HG03469 (cell line): ENCODE data around the gene QPCTL.
"Not testable (repeated sequence)": the region's sequence is repeated elsewhere in the genome, so short reads cannot be mapped to it uniquely, and the experiment has no call there.

Source experiments
- ATAC-seq: cut with Tn5 transposase; IDR thresholded peaks from one replicate; pipeline ENCODE4 v1.9.1; 2021; ENCODE audit warnings: mild to moderate bottlenecking, moderate library complexity, moderate number of reproducible peaks; ENCODE audit not compliant: unreplicated experiment

The QPCTL gene

DNA sequence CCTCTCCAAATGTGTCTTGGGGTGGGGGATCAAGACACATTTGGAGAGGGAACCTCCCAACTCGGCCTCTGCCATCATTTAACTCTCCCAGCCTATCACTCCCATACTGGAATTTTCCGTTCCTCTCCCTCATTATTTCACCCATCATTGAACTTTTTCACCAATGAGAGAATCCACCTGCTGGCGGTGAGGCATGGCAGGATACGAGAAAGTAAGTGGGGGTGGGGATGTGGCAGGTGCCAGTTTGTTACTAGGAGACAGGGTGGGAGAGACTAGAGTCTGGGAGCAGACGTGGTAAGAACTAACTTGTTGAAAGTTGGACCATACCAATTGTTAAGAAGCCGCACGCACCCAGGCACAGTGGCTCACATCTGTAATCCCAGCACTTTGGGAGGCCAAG is 17.5 kb upstream of the QPCTL start:
- ATAC-seq = no peak

GRCh38 chr19:45676851-45677263 is 15.6 kb upstream of the QPCTL start:
- ATAC-seq = no peak

GRCh38 chr19:45677351-45678230 is 14.9 kb upstream of the QPCTL start:
- ATAC-seq = no peak

GRCh38 chr19:45681391-45682015 is 11.0 kb upstream of the QPCTL start:
- peak; percentile 51 for ATAC-seq

DNA sequence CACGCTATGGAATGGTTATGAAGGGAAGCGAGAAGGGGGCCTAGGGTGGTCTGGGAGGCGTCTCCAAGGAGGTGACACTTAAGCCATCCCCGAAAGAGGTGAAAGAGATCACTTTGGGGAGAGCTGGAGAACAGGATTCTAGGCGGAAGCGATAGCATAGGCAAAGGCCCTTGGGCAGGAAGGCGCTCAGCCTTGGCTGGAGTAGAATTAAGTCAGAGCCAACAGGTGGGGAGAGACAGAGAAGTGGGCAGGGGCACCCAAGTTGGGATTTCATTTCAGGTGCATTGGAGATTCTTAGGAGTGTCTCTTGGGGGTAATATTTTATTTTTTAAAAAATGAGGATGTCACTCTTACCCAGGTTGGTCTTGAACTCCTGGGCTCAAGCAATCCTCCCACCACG is 10.3 kb upstream of the QPCTL start:
- no peak for ATAC-seq

DNA sequence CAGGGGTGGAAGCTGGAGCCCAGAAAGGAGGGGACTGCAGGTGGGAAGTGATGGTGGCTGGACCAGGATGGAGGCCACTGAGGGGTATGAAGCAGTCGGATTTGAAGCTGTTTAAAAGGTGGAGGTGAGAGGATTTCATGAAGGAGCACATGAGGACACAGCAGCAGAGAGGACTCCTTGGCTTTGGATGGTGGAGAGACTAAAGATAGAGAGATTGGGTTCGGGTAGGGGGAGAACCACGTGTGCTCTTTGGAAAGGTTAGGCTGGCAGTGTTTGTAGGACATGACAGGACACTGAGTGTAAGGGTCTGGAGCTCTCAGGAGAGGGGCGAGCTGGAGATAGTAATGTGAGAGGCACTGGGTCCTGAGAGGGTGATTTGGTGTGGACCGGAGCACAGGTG is 9.6 kb upstream of the QPCTL start:
- ATAC-seq = no peak

DNA sequence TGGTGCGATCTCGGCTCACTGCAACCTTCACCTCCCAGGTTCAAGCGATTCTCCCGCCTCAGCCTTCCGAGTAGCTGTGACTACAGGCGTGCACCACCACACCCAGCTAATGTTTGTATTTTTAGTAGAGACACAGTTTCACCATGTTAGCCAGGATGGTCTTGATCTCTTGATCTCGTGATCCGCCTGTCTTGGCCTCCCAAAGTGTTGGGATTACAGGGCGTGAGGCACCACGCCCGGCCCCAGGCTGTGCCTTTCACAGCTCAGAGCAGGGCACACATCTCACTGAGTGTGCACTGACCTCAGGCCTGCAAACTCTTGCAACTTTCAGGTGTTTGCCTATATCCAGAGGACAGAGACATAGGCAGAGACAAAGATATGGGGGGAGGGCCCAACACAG is 7.4 kb upstream of the QPCTL start:
- not testable (repeated sequence) for ATAC-seq

- ATAC-seq = no peak
These were observed 4.9 kb upstream of the QPCTL start for GRCh38 chr19:45687599-45687998.

- ATAC-seq = peak; percentile 33
These were observed 815 bp upstream of the QPCTL start, which contains the start of gene SNRPD2 for GRCh38 chr19:45691516-45692186. TSS of gene SNRPD2 (minus strand) at chr19:45691953. CDS start at chr19:45691888, 65 bp downstream.

GRCh38 chr19:45693106-45693788 is 781 bp downstream of the QPCTL start:
- no peak for ATAC-seq

DNA sequence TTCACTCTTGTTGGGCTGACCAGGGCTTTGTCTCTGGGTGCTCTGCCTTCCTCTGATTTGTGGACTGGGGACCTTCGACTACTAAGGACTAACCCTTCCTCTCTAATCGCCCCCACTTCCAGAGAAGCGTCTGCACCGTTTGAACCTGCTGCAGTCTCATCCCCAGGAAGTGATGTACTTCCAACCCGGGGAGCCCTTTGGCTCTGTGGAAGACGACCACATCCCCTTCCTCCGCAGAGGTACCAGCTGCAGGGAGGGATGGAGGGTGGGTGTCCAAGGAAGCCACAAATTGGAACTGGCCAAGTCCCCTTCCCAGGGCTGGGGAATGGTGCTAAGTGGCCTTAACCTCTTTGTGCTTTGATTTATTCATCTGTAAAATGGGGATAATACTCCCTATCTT is 9.2 kb downstream of the QPCTL start:
- no peak for ATAC-seq

- no peak for ATAC-seq
These were observed 12.6 kb downstream of the QPCTL start for GRCh38 chr19:45705115-45705514.

DNA sequence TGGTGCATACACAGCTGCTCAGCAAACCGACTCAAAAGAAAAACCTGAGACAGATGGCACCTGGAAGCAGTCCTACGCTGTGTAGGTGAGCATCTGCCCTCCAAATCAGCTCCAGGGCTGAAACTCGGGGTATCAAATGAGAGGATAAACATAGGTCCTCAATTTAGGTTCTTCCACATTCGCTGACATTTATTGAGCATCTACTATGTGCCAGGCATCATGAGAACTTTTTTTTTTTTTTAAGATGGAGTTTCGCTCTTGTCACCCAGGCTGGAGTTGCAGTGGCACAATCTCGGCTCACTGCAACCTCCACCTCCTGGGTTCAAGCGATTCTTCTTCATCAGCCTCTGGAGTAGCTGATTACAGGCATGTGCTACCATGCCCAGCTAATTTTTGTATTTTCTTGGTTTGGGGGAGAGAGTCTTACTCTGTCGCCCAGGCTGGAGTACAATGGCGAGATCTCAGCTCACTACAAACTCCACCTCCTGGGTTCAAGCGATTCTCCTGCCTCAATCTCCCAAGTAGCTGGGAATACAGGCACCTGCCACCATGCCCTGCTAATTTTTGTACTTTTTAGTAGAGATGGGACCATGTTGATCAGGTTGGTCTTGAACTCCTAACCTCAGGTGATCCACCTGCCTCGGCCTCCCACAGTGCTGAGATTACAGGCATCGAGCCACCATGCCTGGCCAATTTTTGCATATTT is 13.4 kb downstream of the QPCTL start:
- no peak for ATAC-seq

DNA sequence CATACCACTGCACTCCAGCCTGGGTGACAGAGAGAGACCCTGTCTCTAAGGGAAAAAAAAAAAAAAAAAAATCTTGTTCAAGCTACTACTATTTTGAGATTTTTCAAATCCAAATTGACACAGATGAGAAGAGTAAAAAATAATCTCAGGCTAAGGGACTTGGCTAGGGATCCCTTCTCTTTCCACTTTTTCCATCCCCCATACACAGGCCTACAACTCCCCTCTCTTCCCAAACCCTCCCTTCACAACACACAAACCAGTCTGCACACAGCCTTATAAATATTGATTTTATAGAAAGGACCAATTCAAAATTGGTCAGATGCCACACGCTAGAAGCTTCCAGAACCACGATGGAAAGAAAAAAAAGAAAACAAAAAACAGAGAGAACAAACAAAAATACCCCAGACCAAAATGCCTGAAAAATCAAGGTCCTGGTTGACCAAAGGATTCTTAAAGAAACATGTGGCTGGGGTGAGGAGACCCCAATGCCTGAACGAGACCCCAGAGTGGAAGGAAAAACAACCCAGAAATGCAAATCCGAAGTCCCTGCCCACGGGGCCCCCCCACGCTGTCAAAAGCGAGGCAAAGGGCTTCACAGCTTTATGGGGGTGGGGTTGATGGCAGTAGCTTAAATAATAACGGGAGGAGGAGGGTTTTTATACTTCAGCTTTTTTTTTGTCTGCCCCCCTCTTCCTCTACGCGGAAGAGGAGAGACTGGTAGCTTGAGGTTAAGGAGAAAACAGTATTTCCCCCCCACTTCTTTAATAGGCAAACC is 18.1 kb downstream of the QPCTL start:
- ATAC-seq = no peak

DNA sequence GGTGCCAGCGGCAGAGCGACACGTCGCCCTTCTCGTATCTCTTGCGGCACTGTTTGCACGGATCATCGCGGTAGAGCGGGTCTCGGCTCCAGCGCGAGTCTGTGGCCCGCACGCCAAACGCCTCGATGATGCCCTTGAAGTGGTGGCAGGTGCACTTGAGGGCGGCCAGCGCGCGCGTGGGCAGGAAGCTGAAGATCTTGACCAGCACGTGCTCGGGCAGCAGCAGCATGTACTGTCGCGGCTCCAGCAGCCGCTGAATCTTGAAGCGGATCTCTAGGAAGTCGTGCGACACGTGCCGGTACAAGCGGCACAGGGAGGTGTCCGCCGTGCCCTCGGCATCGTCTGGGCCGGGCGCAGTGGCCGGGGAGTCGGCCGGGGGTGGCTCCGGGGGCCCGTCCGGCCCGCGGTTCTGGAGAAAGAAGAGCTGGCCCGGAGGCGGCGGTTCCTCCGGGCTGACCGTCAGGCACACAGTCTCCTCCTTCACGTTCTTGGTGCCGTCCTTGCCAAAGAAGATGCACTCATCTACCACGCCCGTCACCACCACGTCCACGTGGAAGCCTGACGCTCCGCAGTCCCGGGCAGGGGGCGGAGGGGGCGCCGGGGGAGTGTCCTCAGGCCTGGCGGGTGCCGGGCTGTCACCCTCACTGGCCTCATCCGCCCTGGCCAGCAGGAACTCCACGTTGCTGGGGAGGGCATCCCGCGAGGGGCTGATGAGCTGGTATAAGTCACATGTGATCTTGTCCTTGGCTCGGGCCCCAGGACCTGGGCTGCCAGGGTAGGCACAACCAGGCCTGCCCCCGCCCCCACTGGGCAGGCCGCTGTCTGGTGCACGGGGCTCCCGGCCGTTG is 19.6 kb downstream of the QPCTL start:
- no peak for ATAC-seq

DNA sequence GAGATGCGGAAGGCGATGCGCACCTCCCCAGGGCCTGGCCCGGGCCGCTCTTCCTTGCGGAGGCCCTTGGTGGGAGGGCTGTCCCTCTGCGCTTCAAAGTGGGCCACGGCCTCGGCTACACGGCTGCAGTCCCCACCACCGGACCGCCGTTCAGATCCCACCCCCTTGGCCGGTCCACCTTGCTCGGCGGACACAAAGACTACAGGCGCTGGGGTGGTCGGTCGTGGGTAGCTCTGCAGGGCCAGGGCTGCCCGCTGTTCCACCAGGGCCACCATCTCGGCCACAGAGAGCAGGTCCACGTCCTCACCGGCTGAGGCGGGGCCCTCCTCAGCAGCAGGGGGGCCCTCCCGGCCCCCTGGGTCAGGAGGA is 20.2 kb downstream of the QPCTL start:
- ATAC-seq = no peak

DNA sequence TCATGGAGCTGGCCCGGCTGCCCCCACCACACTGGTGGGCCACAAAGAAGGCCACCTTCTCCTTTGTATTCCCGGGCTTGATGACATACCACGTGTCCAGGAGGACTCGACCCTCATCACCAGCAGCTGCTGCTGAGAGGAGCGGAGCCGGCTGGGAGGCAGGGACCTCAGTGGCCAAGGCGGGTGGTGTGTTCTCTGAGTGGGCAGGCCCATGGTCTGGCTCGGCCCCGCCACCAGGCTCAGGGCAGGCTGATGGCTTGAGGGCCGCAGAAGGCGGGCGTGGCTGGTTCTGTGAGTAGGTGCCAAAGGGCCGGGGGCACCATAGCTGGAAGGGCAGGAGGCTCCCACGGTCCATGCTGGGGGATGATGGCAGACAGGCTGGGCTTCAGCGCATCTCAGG is 20.7 kb downstream of the QPCTL start:
- no peak for ATAC-seq

DNA sequence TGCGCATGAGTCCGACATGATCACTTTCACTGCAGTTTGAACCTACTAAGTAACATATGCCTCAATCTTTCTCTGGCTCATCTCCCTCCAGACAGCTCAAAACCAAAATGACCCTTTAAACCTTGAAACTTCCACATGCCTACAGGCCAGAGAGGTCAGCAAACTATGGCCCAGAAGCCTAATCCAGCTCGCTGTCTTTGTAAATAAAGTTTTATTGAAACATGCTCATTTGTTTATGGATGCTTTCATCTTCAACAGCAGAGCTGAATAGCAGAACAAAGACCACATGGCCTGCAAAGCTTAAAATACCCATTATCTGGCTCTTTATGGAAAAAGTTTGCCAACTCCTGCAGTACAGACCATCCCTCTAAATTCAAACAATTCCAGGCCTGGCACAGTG is 22.7 kb downstream of the QPCTL start:
- no peak for ATAC-seq
